Hematopoietic multipotent progenitor cell (in vitro differentiated cells): ENCODE results near the gene SAMD13. TPM values are rescaled to one million over a fixed set of nuclear protein-coding genes. Genes with fewer than 3 reads are reported as not detected.

Experiments used
- DNase-seq, 3 donors: peaks; one replicate each; pipeline ENCODE4 v3.0.0-alpha.2; 2011 to 2015; ENCODE audit warnings: low read depth in 2 of 3, low spot score in 2 of 3
- total RNA-seq: library from RNA; depleted of rRNA; stranded (reverse); fragments of >200 nt; gene quantifications from one replicate; pipeline ENCODE4 v1.2.3, GENCODE V29; 2012

SAMD13 gene, protein sequence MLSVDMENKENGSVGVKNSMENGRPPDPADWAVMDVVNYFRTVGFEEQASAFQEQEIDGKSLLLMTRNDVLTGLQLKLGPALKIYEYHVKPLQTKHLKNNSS
- total RNA-seq: 5.7 TPM

GRCh38 chr1:84301004-84301784, at the start of gene SAMD13:
SAMD13 (plus strand) TSS chr1:84301708; CDS start chr1:84303235, 1,527 bp downstream.
- peak; percentile 17 to 95 (median 84) for DNase-seq

- DNase-seq: no peak
Observed at GRCh38 chr1:84253036-84253435, 48.5 kb upstream of the SAMD13 start.

DNA sequence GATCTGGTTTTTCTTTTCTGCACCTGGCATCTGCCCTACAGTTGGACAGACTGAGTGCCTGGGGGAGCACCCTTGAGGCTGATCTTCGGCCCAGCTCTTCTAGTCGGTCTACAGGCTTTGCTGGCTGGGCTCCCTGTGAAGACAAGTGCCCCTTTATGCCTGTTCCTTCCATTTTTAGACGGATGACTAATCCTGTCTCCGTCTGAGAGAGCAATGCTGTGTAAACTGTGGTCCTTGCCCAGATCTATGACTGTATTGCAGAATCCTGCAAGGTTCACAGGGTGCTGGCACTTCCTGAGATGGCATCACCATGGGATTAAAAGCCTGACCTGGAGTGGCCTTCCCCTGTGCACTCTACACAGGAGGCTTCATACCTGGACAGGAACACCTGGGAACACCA, 47.6 kb upstream of the SAMD13 start:
- DNase-seq: no peak

- no peak for DNase-seq
Observed at GRCh38 chr1:84254703-84255238, 46.7 kb upstream of the SAMD13 start.

DNA sequence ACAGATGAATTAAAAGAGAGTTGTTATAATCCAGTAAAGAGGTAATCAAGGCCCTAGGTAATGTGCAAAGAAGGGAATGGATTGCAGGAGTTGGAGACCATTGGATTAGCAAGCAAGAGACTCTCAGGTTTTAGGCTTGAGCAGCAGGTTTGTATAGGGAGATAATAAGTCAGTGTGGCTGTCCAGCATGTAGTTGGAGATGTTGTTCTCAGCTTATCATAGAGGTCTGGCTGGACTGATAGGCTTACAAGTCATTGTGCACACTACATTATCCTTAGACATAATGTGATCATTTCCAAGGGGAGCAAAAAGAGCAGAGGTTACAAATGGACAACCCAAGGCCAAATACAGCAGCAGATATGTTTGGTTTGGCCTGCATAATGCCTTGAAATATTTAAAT, 45.9 kb upstream of the SAMD13 start:
- no peak for DNase-seq

DNA sequence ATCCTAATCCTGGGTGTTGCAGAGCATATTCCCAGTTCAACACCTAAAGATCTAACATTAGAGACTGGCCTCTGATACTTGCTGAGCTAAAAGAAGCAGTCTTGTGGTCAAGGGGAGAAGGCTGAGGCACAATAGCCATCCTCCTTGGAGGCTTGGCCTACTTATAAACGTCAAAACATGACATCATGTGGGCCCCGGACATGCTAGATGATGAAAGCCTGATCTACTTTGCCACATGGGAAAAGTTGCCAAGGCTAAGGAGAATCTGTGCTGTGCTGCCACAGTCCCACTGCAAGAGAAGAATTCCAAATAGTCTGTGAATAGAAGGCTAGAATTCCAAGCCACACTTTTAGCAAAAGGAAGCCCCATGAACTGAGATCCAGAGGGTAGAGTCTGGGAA, 43.9 kb upstream of the SAMD13 start:
- no peak for DNase-seq

DNA sequence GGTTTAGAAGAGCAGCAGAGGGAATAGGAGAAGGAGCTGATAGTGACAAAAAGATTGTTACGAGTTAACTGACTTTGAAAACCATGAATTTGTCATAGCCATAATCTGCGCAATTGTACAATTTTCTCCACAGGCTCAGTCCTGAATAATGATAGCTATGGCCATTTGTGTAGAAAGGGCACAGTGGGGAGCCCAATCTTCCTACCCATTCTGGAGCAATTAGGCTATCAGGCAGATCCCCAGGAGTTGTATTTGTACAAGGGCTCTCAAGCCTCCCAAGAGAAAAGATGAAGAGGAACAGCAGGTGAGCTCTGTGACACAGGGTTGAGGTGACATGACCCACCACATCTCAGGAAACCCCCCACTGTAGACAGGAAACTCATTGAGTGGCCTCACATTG, 42.1 kb upstream of the SAMD13 start:
- DNase-seq: no peak

GRCh38 chr1:84259989-84260388, 41.5 kb upstream of the SAMD13 start:
- no peak for DNase-seq

DNA sequence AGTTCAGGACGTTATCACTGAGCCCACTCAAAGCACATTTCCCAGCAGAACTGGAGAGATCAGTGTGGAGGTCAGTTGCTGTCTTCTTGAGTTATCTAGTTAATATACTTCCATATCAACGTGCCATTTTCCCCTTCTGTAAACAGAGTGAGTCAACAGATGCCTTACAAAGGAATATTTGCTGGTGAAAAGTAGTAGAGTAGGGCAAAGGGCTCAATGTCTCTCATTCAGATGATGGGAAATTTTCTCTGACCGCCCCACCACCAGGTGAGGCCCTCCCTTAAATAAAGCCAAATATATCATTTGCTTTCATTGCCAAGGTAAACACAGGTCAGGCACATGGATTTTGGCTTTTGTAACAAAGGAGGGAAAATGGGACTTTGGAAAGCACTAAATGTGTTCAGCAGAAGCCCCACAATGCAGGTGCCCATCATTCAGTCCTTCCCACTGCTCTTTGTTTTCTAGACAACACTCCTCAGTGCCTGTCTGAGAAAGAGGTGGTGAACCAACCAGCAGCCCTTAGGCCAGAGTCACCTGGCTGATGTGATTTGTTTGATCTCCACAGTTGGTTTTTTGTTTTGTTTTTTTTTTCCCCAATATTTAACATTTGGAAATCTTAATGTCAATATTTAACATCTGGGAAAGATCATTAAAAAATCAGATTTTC, 40.5 kb upstream of the SAMD13 start:
- no peak for DNase-seq

DNA sequence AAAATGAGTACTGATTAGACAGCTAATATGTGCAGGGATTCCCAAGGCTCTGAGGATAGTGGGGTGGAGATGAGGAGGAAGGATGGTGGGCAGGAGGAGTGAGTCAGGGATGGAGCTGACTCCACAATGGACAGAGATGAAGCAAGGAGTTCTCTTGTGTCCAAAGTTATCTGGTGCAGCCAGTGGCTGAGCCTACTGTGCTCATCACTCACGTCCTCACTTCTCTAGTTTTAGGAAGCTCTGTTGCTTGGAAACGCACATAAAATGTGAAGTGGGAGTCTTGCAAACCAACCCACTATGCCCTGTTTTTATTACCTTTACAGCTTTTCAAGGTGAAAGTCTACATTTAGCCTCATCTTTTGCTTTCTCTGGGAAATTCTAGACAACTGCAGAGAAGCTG, 36.5 kb upstream of the SAMD13 start:
- DNase-seq: no peak

DNA sequence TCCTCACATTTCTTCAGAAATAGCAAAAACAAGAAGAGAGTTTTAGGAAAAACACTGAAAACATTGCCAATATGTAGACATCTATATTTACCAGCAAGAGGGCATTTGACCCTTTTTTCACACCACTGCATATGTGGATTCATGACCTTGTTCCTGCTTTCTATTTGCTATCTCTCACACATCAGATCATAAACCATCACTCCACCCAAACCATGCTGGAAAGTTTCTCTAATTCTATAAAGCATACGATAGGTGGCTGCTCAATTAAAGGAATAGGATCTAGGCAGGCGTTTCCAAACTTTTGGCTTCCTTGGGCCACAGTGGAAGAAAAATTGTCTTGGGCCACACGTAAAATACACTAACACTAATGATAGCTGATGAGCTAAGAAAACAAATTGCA, 35.6 kb upstream of the SAMD13 start:
- no peak for DNase-seq

DNA sequence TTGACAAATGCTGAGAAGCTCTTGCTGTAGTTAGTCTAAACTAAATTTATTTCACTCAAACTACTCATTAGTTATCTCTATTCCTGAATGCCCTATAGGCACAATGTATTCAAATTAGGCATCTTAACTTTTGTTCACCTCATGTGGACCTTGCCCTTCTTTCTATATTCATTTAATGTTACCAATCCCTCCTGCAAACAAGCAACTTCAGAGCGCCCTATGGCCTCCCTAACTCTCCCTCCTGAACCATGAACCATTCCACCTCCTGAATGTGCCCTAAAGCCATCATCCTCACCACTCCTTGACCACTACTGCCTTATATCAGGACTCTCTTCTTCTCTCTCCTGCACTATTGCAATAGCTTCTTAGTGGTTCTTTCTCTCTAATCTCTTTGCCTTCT, 34.8 kb upstream of the SAMD13 start:
- DNase-seq: no peak

GRCh38 chr1:84267476-84267875, 34.0 kb upstream of the SAMD13 start:
- no peak for DNase-seq

DNA sequence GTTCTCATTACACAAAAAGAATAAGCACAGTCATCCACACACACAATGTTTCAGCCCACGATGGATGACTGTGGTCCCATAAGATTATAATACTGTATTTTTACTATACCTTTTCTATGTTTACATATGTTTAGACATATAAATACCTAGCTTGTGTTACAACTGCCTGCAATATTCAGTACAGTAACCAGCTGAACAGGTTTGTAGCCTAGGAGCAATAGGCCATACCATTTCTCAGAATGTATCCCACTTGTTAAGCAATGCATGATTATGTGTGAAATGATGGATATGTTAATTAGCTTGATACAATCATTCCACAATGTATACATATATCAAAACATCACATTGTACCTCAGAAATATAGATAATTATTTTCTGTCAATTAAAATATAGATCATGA, 33.2 kb upstream of the SAMD13 start:
- no peak for DNase-seq

GRCh38 chr1:84269306-84269705, 32.2 kb upstream of the SAMD13 start:
- DNase-seq: no peak

DNA sequence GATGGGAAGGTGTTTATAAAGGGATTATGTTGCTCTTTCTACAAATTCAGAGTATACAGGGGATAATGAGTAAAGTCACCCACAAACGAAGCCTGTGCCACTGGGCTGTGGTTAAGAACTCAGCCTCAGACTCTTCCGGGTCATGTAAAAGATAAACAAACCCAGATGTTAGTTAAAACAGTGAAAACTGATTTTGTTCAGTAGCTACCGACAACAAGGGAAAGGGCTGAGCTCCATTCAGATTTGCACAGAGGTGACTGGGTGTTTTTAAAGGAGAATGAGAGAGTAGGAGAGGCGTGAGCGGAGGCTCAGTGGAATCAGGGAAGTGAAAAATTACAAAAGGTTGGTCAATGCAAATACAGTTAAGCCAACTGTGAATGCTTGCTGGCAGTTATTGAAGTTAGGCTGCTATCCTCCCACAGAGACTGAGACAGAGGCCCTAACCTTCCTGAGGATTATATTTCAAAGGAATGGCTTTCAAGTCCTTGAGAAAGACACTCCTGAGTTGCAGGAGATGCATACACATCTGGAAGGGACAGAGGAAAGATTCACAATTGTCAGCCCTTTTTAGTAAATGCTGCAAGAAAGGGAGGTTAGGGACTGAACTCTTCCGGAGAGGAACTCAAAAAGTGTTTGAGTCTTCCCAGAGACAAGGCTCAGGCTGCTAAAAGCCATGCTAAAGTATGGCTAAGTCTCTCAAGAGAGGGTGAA, 29.9 kb upstream of the SAMD13 start:
- peak in 1 of 3 donors; percentile 21 for DNase-seq

GRCh38 chr1:84272401-84272800, 29.1 kb upstream of the SAMD13 start:
- no peak for DNase-seq

DNA sequence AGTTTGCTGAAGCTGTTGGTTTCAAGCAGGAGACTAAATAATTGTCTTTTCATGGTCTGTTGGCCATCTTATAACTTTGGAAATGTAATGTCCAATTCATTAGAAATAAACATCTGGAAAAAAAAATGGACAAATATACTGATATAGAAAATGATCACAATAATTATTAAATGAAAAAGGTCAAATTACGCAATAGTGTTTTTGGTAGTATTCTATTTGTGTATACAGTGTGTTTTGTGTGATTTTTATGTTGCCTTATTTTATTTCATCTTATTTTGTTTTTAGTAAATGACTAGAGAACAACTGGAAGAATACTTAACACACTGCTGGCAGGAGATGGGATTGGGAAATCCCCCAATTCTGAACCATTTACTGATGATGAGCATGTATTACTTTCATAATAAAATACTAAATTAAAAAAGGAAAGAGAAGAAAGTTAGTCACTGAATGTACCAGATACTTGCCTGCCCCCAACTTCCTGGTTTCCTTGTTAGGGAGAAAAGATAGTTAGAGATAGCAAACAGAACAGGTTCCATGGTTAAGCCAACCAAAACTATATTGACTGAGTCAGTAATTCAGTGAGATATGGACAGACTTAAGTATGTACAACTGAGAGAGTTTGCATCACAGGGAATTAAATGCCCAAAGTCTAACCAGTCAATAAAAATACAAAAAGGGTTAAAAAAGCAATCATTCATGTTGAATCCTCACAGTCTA, 24.0 kb upstream of the SAMD13 start:
- no peak for DNase-seq

- DNase-seq: no peak
Observed at GRCh38 chr1:84278905-84279304, 22.6 kb upstream of the SAMD13 start.

DNA sequence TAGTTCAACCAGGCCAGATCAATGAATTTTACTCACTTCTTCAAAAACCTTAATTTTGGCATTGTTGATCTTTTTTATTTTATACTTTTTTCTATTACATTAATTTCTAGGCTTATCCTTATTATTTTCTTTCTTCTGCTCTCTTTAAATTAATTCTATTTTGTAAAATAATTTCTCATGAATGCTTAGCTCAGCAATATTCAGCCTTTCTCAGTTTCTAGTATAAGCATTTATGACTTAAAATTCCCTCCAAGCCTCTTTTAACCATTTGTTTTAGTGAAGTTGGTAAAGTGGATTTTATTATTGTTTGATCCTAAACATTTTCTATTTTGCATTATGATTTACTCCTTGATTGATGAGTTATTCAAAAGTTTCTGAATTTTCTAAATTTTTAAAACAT, 20.6 kb upstream of the SAMD13 start:
- DNase-seq: no peak
